Right renal pelvis (tissue), 4 donors: ENCODE results near the gene SRGAP3. TPM values are rescaled to one million over a fixed set of nuclear protein-coding genes. Genes with fewer than 3 reads are reported as not detected.

Experiments
- DNase-seq, 4 donors: peaks; one replicate each; pipeline ENCODE4 v3.0.0-alpha.2; 2013; ENCODE audit warnings: low read depth in 4 of 4, low spot score in 3 of 4, missing footprints in 1 of 4
- polyA plus RNA-seq, 4 donors: library from polyadenylated mRNA; unstranded; fragments of 120-200 nt; gene quantifications; one replicate each; pipeline ENCODE4 v1.2.1, GENCODE V29; 2013; ENCODE audit not compliant: insufficient read length in 4 of 4

SRGAP3 gene
- polyA plus RNA-seq, 4 donors: 15.0 to 17.0 (median 15.9) TPM

GRCh38 chr3:9254764-9255163 is 5.3 kb upstream of the SRGAP3 start:
- DNase-seq: no peak

DNA sequence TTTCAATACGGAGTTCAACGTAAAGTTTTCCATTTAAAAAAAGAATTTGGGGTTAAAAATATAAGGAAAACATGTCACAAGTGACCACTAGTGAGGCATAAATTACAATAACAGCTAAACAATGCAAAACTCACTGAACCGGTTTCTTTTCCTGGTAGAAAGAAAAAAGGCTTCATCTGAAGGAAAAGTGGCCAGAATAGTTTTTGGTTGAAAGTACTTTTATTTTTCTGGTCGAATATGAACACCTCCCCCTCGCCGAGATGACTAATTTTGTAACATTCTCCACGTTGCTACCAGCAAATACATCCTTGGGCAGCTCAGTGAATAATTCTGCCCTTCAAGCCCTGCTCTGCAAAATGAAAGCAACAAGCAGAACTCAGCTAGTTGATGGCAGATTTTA is 3.9 kb upstream of the SRGAP3 start:
- DNase-seq: peak in 2 of 4 donors; percentile 33 to 41

DNA sequence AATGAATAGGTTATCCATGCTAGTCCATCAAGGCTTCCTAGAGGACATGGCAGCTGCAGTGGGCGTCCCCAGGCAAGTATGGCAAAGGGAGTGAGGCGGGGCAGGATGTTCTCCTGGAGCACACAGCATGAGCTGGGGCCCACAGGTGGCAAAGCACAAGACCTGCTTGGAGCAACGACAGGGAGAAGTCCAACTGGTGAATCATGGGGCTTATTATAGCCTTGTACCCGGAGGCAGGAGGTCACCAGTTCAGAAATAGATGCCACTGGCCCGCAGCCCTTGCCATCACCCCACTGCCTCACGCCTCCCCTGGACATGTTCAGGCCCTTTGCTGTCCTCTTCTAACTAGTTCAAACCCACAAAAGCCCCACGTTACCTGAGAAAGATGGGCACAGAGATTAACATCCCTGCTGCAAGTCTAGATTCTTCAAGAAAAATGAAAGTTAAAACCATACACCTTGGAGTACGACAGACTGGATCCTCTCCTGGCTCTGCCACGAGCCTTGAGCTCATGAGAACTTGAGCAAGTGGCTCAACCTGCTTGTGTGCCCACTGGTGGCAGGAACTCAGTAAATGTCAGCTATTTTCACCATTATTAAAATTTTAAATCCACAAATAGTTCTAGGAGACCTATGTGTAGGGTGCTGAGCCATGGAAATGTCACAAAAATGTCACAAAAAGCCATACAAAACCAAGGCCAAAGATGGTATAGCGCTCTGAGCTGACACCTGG is 1.8 kb upstream of the SRGAP3 start:
- no peak for DNase-seq

DNA sequence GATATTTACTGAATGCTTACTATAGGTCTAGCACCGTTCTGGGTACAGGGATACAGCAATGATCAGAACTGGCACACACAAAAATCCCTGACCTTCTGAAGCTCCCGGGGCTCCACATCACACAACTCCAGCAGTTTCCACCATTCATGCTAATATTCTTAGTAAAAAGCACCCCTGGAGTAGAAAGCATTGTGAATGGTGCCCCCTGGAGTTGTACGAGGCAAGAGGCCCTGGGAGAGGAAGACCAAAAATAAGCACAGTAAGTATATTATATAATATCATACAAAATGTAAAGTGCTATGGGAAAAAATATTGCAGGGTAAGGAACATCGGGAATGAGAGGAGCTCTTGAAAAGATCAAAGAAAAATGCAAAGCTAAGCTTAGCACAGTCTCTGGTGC is 790 bp upstream of the SRGAP3 start:
- no peak for DNase-seq

DNA sequence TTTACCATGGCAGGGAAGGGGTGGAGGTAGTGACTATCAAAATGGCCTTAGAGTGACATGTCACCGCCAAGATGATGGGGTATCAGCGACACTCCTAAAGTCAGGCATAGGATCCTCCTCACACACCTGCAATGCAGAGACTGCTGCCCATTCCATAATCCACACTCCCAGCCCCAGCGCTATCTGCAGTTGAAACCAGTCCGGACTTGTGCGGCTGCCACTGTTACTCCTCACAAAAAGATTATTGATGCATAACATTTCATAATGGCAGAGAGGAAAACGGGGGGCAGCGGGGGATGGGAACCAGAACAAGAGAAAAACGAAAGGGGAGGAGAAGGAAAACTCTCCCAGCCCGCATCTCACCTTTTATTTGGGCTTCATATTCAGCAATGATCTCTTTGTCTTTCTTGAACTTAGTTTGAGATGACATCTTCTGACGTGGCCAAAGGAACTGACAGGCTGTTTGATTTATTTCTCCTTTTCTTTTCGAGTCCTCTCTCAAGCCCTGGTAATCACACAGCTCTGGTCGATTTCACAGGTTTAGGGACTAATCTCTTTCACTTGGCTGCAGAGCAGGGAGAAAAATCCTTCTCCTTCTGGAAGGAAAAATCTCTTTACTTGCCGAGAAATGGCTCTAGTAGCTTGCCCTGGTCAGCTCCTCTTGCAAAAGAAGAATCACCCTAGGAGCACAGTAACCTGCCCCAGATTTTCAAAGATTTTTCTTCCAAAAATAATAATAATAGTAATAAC is 749 bp downstream of the SRGAP3 start:
- peak in 2 of 4 donors; percentile 20 to 27 for DNase-seq

DNA sequence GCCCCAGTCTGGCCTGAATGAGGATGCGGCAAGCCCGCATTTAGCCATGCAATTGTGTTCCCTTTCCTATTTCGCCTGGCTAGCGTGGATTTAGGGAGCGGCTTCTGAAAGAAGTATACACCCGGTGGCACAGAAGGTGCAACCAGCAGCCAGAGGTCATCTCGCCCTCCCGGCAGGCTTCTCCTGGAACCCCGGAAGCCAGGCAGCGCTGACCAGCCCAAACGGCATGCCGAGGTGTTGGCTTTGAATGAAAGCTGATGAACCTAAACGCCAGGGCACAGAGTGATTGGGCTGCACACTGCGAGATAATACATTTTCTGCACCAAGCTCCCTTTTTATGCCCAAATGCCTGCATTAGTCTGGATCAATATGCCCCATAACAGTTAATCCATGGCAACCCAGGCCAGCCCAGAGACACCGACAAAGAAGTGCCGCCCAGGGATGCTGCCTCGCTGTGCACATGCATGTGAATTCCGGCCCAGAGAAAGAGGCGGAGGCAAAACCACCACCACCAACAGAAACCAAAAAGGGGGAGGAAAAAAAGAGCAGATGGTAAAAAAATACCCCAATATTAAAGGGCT is 1.4 kb downstream of the SRGAP3 start:
- peak in 2 of 4 donors; percentile 10 to 15 for DNase-seq

DNA sequence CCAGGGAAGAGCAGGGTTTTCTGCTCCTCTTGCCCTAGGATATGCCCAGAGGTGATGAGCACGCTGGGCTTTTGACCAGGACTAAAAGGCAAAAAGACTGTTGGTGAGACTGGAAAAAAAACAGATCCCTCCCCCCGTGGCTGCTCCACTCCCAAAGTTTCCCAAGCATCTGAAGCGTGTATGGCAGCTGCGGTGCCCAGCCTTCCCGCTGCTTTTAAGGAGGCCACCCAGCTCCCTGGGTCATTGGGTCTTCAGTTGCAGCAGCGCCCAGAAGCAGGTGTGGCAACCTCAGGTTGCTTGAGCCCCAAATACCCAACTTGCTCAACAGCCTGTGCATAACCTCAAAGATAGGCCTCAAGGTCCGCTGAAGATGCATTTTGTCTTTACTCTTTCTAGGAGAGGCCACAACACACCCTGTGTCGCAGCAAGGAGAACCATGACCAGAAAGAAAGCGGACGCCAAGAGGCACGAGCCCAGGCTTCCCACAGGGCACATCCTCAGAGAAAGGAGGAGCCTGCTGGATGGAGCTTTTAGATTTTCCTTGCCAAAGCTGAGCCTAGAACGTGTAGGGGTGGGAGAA is 2.0 kb downstream of the SRGAP3 start:
- DNase-seq: no peak

DNA sequence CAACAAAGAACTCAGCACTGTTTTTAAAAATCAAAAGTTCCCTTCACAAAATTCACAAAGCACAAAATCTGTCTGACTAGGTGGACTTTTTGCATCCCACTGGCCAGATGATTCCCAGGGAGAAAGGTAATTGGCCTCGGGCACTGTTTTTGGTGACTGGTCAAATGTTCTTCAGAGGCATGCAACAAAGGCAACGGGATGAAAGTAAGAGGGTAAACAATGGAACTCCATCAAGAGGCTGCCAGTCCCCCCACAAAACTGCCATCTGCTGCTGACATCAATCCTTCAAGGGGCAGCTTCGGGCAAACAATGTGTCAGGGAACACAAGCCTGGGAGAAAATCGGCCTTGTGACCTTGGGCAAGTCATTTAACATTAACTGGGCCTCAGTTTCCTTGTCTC is 3.3 kb downstream of the SRGAP3 start:
- no peak for DNase-seq

DNA sequence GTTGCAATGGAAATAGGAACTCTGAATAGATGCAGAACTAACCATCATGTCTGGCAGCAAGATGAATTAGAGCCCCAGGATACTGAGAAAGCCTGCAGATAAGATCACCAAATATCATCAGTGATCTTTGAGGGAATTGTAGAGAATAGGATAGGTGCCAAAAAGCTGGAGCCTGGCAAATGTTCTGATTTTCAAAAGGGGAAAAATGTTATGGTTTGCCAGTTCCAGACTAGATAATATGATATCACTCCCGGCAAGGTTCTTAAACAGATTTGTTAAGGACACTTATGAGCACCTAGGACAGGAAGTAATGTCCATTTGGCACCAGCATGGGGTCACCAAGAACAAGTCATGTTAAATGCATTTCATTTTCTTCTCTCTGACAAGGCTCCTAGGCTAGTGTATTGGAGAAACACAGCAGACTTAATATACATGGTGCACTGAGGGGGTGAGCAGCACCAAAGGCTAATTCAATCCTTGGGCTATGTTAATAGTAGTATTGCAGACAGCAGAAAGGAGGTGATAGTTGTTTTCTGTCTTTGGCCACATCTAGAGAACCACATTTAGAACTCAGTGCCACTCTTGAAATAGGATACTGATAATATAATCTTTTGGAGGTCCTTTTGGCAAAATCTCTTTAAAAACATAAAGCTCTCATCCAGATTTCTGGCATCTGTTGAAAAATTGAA is 4.8 kb downstream of the SRGAP3 start:
- no peak for DNase-seq

- DNase-seq: no peak
Measured at GRCh38 chr3:9241956-9242355, 7.5 kb downstream of the SRGAP3 start.

DNA sequence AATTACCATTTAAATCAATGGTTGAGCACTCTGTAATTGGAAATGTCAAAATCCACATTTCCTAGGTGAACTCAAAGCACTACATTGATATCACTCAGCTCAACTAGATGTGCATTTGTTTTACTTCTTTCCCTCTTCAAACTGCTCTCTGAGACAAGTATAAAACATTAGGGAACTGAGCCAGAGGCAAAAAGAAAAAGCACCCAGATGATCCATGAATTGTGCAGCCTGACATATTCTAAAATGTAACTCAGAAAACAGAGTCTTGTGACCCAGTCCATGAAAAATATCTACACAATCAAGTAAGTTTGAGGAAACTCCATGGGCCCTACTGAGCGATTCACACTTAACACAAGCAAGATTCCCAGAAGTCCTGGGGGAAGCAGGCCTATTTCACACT is 9.8 kb downstream of the SRGAP3 start:
- DNase-seq: no peak

DNA sequence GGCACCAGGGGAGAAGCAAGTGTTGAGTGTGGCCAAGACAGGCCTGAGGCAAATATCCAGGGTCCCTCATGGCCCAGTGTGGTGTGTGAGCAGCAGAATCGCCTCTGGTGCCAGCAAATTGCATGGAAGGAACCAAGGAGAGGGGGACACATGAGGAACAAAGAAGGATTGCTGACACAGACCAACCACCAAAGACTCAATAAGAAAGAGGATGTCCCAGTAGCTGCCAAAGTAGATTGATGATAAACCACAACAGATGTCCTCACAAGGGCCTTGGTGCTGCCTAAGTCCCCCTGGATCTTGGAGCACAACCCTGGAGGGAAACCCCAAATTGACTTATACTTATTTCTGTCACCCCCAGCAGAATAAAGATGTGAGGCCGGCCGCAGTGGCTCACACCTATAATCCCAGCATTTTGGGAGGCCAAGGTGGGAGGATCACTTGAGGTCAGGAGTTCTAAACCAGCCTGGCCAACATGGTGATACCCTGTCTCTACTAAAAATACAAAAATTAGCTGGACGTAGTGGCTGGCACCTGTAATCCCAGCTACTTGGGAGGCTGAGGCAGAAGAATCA is 10.6 kb downstream of the SRGAP3 start:
- DNase-seq: no peak

GRCh38 chr3:9238276-9238675 is 11.2 kb downstream of the SRGAP3 start:
- no peak for DNase-seq

DNA sequence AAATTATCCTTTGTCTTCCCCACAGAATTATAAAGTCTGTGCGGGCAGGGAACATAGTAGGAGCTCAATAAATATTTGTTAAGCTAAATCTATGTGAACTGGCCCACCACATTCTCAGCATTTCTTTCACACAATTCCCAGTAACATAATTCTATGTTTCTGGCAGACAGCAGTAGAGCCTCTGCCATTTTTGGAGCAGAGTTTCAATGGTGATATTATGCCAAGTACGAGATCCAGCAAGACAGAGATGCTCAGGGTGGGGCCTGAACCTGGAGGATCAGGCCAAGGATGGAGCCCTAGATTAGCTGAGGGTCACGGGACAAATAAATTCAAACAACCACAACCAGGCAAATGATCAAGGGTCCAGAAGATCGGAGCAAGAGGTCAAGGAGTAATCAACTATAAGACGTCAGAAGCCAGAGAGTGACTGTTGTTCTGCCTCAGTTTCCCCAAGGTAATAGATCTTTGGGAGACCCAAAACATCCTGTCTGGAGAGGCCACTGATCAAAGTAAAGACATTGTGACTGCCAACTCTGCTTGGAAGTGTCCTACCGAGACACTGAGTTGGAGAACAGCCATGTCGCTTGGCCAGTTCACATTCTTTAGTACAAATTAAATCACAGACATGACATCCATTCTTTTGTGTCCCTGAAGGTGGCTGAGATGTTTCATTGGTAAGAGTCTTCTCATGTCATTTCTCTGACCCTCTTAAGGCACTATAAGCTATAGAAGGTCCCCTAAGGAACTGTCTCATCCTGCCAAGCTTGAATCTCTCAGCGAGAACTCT is 15.4 kb downstream of the SRGAP3 start:
- no peak for DNase-seq

DNA sequence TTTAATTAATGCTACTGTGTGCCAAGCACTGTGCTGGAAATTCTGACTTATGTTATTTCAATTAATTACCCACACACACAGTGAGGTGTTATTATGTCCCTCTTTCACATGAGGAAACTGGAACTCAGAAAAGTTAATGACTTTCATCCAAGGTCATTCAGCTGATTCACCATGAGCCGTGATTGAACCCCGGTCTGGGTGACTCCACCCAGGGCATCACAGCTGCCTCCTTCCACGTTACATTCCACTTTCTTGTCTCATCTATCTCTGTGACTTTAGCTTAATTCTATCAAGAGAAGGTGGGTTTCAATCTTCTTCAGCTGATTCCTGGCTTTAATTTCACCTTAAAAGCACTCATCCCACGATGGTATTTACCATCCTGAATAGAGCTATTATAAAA is 16.3 kb downstream of the SRGAP3 start:
- DNase-seq: no peak

DNA sequence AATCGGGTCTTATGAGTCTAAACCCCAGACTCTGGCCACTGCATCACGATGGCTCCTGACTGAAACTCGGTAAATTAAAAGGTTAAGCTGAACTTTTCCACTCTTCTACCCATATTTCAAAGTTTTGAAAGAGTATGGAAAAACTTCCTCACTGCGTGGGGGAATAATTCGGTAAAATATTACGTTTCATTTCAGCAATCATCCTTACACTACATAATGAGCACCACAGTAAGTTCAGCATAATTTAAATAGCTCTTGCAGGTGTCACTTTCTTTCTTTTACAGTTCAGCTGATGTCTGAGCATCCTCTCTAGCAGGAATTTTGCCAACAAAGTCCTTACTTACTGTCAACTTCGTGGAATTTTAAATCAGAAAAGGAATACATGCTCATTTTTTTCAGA is 17.5 kb downstream of the SRGAP3 start:
- no peak for DNase-seq

DNA sequence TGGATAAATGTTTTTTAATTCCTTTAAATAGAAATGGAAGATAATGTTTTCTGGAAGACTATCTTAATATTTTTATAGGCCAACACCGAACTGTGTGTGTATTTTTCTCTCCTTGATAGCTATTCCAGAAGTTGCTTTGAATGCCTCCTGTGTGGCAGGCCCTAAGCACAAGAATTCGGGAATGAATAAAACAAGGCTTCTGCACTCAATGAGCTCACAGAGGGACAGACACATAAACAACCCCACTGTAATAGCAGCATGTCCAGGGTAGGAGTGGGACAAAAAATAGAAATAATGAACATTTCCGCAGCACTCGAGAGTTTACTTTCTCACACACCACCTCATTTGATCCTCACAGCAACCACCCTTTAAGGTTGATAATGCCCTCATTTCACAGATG is 18.0 kb downstream of the SRGAP3 start:
- DNase-seq: no peak

GRCh38 chr3:9231006-9231405 is 18.4 kb downstream of the SRGAP3 start:
- DNase-seq: no peak

GRCh38 chr3:9230596-9230995 is 18.9 kb downstream of the SRGAP3 start:
- DNase-seq: no peak

GRCh38 chr3:9229879-9230278 is 19.6 kb downstream of the SRGAP3 start:
- no peak for DNase-seq
